SK-N-SH treated with all-trans-retinoic acid at 6 μM for 48 hours (cell line): ENCODE results near the gene FLNC.

Experiments
- ARNTL ChIP-seq: fragments of 450-650 bp; formaldehyde crosslinking; IDR thresholded peaks from 2 replicates; pipeline ENCODE4 v1.5.0; 2020; ENCODE audit warnings: low read depth, mild to moderate bottlenecking, moderate library complexity, borderline replicate concordance
- ESRRG ChIP-seq: fragments of 250-450 bp; sonication (Bioruptor Pico); IDR thresholded peaks from 2 replicates; pipeline ENCODE4 v1.6.1; 2021; ENCODE audit warnings: mild to moderate bottlenecking
- ISL1 ChIP-seq: fragments of 250-450 bp; sonication (Bioruptor Pico); IDR thresholded peaks from 2 replicates; pipeline ENCODE4 v2.1.2; 2022; ENCODE audit warnings: mild to moderate bottlenecking, moderate library complexity
- OSR1 ChIP-seq: fragments of 250-450 bp; sonication (Bioruptor Pico); IDR thresholded peaks from 2 replicates; pipeline ENCODE4 v1.8.0; 2022; ENCODE audit warnings: moderate library complexity, mild to moderate bottlenecking, inconsistent platforms
- RARB ChIP-seq: fragments of 250-450 bp; sonication (Bioruptor Pico); IDR thresholded peaks from 2 replicates; pipeline ENCODE4 v1.8.0; 2021; ENCODE audit warnings: mild to moderate bottlenecking, moderate library complexity
- SNAI2 ChIP-seq: fragments of 250-450 bp; sonication (Bioruptor Pico); IDR thresholded peaks from 2 replicates; pipeline ENCODE4 v1.5.0; 2020; ENCODE audit warnings: mild to moderate bottlenecking, moderate library complexity
- ZC3H10 ChIP-seq: fragments of 250-450 bp; sonication (Bioruptor Pico); IDR thresholded peaks from 2 replicates; pipeline ENCODE4 v1.5.1; 2021; ENCODE audit warnings: mild to moderate bottlenecking, moderate library complexity
- ZFP3 ChIP-seq: fragments of 250-450 bp; sonication (Bioruptor Pico); IDR thresholded peaks from 2 replicates; pipeline ENCODE4 v1.5.0; 2020; ENCODE audit warnings: mild to moderate bottlenecking, moderate library complexity
- TF ChIP-seq, protein P1 (sequence below): fragments of 250-450 bp; sonication (Bioruptor Pico); IDR thresholded peaks from 2 replicates; pipeline ENCODE4 v1.8.0; 2020; ENCODE audit warnings: mild to moderate bottlenecking, moderate library complexity, borderline replicate concordance

DNA sequence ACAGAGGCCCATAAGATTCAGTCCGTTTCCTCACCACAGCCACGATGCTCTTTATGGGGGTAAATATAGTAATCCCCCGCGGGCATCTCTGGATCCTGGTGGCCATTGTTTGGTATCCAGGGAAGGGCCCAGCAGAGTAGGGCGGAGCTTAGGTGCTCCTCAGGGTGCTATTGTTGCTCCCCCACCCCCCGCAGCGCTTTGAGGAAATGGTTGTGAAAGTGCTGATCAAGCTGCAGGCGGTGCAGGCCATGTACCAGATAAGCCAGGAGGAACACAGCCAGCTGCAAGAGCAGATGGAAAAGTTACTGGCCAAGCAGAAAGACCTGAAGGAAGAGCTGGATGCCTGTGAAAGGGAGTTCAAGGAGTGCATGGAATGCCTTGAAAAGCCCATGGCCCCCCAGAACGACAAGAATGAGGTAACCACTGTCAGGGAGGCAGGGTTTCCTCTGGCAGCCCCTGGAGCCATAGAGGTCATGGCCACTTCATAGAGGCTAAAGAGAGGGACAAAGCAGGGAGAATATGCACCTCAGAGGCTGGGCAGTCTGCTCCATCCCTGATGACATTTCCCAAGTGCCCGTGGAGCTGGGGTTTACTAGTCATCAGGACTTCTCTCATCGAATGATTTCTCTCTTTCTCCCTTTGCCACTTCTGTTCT is 17.6 kb upstream of the FLNC start:
- TF ChIP-seq ZC3H10 (CRISPR knock-in tag): no peak
- TF ChIP-seq ARNTL: no peak
- no peak for TF ChIP-seq SNAI2
- no peak for TF ChIP-seq OSR1 (CRISPR knock-in tag)
- no peak for TF ChIP-seq RARB (CRISPR knock-in tag)
- no peak for TF ChIP-seq ZFP3 (CRISPR knock-in tag)
- TF ChIP-seq ISL1 (CRISPR knock-in tag): no peak
- TF ChIP-seq, protein P1, sequence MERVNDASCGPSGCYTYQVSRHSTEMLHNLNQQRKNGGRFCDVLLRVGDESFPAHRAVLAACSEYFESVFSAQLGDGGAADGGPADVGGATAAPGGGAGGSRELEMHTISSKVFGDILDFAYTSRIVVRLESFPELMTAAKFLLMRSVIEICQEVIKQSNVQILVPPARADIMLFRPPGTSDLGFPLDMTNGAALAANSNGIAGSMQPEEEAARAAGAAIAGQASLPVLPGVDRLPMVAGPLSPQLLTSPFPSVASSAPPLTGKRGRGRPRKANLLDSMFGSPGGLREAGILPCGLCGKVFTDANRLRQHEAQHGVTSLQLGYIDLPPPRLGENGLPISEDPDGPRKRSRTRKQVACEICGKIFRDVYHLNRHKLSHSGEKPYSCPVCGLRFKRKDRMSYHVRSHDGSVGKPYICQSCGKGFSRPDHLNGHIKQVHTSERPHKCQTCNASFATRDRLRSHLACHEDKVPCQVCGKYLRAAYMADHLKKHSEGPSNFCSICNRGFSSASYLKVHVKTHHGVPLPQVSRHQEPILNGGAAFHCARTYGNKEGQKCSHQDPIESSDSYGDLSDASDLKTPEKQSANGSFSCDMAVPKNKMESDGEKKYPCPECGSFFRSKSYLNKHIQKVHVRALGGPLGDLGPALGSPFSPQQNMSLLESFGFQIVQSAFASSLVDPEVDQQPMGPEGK: no peak
- no peak for TF ChIP-seq ESRRG (CRISPR knock-in tag)
